ENCODE data around the gene PAPLN.

Gene PAPLN

DNA sequence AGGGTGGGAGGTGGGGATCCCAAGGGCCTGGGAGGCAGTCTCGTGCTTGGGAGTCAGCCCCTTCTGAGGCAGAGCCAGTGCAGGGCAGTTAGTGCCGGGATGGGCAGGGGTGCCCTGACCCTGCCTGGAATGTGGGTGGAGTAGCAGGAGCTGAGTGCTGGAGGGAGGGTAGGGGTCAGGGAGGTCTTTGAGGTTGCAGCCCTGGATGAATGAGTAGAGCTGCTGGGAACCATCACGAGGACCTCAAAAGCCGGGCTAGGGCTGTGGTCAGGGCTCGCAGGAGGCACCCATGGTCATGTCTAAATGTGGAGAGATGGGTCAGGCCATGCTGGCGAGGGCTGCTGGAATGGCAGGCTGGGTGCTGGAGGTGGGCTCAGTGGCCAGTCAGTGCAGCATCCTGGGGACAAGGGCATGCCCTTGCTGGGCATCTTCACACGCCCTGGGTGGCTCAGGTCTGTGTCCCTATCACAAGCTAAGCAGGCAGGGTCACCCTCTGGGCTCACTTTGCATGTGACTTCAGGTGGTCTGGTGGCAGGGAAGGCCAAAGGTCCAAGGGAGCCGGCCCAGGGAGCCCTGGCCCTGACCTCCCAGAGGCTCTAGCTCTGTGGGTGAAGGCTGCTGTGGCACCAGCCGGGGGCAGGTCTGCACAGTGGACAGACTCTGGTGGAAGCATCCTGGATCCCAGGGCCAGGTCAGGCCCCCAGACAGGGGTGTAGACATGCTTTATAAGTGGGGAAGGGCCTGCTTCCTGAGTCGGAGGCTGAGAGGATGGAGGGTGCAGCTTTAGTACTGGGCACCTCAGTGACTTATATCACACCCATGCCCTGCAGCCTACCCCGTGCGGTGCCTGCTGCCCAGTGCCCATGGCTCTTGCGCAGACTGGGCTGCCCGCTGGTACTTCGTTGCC, 24.5 kb downstream of the PAPLN start:
- no peak for DNase-seq (ENCODE audit: extremely low read depth, low read depth)
- TF ChIP-seq, protein P1, sequence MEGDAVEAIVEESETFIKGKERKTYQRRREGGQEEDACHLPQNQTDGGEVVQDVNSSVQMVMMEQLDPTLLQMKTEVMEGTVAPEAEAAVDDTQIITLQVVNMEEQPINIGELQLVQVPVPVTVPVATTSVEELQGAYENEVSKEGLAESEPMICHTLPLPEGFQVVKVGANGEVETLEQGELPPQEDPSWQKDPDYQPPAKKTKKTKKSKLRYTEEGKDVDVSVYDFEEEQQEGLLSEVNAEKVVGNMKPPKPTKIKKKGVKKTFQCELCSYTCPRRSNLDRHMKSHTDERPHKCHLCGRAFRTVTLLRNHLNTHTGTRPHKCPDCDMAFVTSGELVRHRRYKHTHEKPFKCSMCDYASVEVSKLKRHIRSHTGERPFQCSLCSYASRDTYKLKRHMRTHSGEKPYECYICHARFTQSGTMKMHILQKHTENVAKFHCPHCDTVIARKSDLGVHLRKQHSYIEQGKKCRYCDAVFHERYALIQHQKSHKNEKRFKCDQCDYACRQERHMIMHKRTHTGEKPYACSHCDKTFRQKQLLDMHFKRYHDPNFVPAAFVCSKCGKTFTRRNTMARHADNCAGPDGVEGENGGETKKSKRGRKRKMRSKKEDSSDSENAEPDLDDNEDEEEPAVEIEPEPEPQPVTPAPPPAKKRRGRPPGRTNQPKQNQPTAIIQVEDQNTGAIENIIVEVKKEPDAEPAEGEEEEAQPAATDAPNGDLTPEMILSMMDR (IDR thresholded peaks at IDR 0.05; ENCODE audit: low read depth, low read length), result no peak

DNA sequence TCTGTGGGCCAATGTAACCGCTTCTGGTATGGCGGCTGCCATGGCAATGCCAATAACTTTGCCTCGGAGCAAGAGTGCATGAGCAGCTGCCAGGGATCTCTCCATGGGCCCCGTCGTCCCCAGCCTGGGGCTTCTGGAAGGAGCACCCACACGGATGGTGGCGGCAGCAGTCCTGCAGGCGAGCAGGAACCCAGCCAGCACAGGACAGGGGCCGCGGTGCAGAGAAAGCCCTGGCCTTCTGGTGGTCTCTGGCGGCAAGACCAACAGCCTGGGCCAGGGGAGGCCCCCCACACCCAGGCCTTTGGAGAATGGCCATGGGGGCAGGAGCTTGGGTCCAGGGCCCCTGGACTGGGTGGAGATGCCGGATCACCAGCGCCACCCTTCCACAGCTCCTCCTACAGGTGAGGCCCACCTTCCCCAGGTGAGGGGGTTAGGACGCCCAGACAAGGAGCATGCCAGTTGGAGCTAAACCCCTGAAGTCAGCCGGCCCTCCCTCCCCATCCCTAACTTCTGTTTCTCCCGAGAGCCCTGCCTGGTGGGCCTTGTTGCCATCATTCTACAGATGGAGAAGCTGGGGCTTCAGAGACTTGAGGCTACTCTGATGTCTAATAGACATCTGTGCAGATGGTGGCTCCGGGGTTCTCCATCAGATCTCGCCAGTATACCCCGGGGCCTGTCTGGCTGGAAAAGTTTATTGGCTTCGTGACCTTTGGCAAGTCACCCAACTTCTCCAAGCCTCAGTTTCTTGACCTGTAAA, 25.3 kb downstream of the PAPLN start:
- TF ChIP-seq, protein P1 (IDR thresholded peaks at IDR 0.05; ENCODE audit: low read depth, low read length), result no peak
- DNase-seq (ENCODE audit: extremely low read depth, low read depth), result no peak

DNA sequence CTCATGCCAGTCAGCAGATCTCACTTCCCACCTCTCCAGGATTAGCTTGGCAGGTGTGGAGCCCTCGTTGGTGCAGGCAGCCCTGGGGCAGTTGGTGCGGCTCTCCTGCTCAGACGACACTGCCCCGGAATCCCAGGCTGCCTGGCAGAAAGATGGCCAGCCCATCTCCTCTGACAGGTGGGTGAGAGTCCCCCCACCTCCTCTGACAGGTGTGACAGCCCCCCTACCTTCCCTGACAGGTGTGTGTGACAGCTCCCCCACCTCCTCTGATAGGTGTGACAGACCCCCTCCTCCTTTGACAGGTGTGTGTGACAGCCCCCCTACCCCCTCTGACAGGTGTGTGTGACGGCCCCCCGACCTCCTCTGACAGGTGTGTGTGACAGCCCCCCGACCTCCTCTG, 26.3 kb downstream of the PAPLN start:
- DNase-seq (ENCODE audit: extremely low read depth, low read depth), result no peak

DNA sequence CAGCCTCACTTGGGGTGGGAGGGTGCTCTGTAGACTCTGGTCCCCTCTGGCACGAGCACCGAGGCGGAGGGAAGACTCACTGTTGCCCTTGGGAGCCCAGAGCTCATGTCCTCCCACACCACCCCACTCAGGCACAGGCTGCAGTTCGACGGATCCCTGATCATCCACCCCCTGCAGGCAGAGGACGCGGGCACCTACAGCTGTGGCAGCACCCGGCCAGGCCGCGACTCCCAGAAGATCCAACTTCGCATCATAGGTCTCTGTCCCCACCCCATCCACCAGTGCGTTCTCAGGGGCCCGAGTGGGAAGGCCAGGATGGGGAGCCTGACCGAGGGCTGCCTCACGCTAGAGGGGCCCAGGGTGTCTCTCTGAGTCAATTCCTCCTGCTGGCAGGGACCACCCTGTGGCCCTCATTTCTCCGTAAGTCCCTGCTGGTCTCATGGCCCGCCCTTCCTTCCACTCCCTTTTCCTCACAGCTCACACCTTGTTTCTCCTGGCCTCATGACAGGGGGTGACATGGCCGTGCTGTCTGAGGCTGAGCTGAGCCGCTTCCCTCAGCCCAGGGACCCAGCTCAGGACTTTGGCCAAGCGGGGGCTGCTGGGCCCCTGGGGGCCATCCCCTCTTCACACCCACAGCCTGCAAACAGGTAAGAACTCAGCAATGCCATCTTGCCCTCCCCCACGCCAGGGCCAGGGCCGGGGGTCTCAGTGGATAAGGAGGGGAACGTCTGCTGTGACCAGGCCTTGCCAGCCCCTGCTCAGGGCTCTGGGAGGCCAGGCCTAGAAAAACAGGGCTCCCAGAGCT, 27.0 kb downstream of the PAPLN start:
- no peak for DNase-seq (ENCODE audit: extremely low read depth, low read depth)
- TF ChIP-seq, protein P1 (IDR thresholded peaks at IDR 0.05; ENCODE audit: low read depth, low read length), result no peak

More for the DNA sequence above, 26.3 kb downstream of the PAPLN start:
- TF ChIP-seq, protein P1 (IDR thresholded peaks at IDR 0.05; ENCODE audit: low read depth, low read length), result no peak

GRCh38 chr14:73264885-73265720, 27.8 kb downstream of the PAPLN start:
- DNase-seq (ENCODE audit: extremely low read depth, low read depth), result no peak
- TF ChIP-seq, protein P1 (IDR thresholded peaks at IDR 0.05; ENCODE audit: low read depth, low read length), result no peak

GRCh38 chr14:73265721-73266046, 28.4 kb downstream of the PAPLN start:
- TF ChIP-seq, protein P1 (IDR thresholded peaks at IDR 0.05; ENCODE audit: low read depth, low read length), result no peak
- DNase-seq (ENCODE audit: extremely low read depth, low read depth), result no peak
